Measurements from ENCODE around the gene CAMTA1.

Gene CAMTA1

GRCh38 chr1:7432102-7432899 is 647.0 kb downstream of the CAMTA1 start:
- no peak for DNase-seq (ENCODE audit: low read depth)

GRCh38 chr1:7432900-7433380 is 647.7 kb downstream of the CAMTA1 start:
- DNase-seq (ENCODE audit: low read depth) = no peak

- DNase-seq (ENCODE audit: low read depth) = no peak
Observed at GRCh38 chr1:7434566-7434965, 649.3 kb downstream of the CAMTA1 start.

GRCh38 chr1:7435276-7436055 is 650.2 kb downstream of the CAMTA1 start:
- DNase-seq (ENCODE audit: low read depth) = no peak

GRCh38 chr1:7436056-7437005 is 651.1 kb downstream of the CAMTA1 start:
- no peak for DNase-seq (ENCODE audit: low read depth)

GRCh38 chr1:7437036-7437435 is 651.8 kb downstream of the CAMTA1 start:
- DNase-seq (ENCODE audit: low read depth) = no peak

- DNase-seq (ENCODE audit: low read depth) = no peak
Observed at GRCh38 chr1:7437608-7438395, 652.5 kb downstream of the CAMTA1 start.

GRCh38 chr1:7438396-7438785 is 653.1 kb downstream of the CAMTA1 start:
- DNase-seq (ENCODE audit: low read depth) = no peak

GRCh38 chr1:7438921-7439655 is 653.8 kb downstream of the CAMTA1 start:
- DNase-seq (ENCODE audit: low read depth) = no peak

- DNase-seq (ENCODE audit: low read depth) = no peak
Observed at GRCh38 chr1:7440154-7440553, 654.9 kb downstream of the CAMTA1 start.

GRCh38 chr1:7441143-7441841 is 656.0 kb downstream of the CAMTA1 start:
- DNase-seq (ENCODE audit: low read depth) = no peak

- DNase-seq (ENCODE audit: low read depth) = no peak
Observed at GRCh38 chr1:7442036-7442435, 656.8 kb downstream of the CAMTA1 start.

- no peak for DNase-seq (ENCODE audit: low read depth)
Observed at GRCh38 chr1:7442918-7443317, 657.7 kb downstream of the CAMTA1 start.

- DNase-seq (ENCODE audit: low read depth) = no peak
Observed at GRCh38 chr1:7444363-7444762, 659.1 kb downstream of the CAMTA1 start.

GRCh38 chr1:7447093-7447492 is 661.8 kb downstream of the CAMTA1 start:
- DNase-seq (ENCODE audit: low read depth) = no peak

- DNase-seq (ENCODE audit: low read depth) = no peak
Observed at GRCh38 chr1:7447736-7448135, 662.5 kb downstream of the CAMTA1 start.

GRCh38 chr1:7448986-7449385 is 663.7 kb downstream of the CAMTA1 start:
- no peak for DNase-seq (ENCODE audit: low read depth)

GRCh38 chr1:7449750-7450149 is 664.5 kb downstream of the CAMTA1 start:
- DNase-seq (ENCODE audit: low read depth) = no peak

- no peak for DNase-seq (ENCODE audit: low read depth)
Observed at GRCh38 chr1:7450838-7451237, 665.6 kb downstream of the CAMTA1 start.

- DNase-seq (ENCODE audit: low read depth) = no peak
Observed at GRCh38 chr1:7453038-7453437, 667.8 kb downstream of the CAMTA1 start.
